T-helper 2 cell treated with Interferon-gamma antibody and Interleukin-4, amounts not matched to agents 5 μg/mL and 100 μg/mL, for 36 hours (primary cell): ENCODE results near the gene LIN7B.

ENCODE experiments used
- DNase-seq: peaks from one replicate; pipeline ENCODE4 v3.0.0; 2021; ENCODE audit warnings: low spot score
- H3K27ac Mint-ChIP-seq: one replicate; pipeline ENCODE4 v1.8.0; 2021; ENCODE audit warnings: mild to moderate bottlenecking, mixed read lengths
- H3K27me3 Mint-ChIP-seq: one replicate; pipeline ENCODE4 v1.8.0; 2021; ENCODE audit warnings: low read depth, mixed read lengths
- H3K36me3 Mint-ChIP-seq: one replicate; pipeline ENCODE4 v1.8.0; 2021; ENCODE audit warnings: low read depth, mixed read lengths
- H3K4me1 Mint-ChIP-seq: one replicate; pipeline ENCODE4 v1.8.0; 2021; ENCODE audit warnings: low read depth, mixed read lengths
- H3K4me3 Mint-ChIP-seq: one replicate; pipeline ENCODE4 v1.8.0; 2022; ENCODE audit warnings: mild to moderate bottlenecking, moderate library complexity, mixed read lengths
- H3K9me3 Mint-ChIP-seq: one replicate; pipeline ENCODE4 v1.8.0; 2021; ENCODE audit warnings: mixed read lengths

Gene LIN7B

DNA sequence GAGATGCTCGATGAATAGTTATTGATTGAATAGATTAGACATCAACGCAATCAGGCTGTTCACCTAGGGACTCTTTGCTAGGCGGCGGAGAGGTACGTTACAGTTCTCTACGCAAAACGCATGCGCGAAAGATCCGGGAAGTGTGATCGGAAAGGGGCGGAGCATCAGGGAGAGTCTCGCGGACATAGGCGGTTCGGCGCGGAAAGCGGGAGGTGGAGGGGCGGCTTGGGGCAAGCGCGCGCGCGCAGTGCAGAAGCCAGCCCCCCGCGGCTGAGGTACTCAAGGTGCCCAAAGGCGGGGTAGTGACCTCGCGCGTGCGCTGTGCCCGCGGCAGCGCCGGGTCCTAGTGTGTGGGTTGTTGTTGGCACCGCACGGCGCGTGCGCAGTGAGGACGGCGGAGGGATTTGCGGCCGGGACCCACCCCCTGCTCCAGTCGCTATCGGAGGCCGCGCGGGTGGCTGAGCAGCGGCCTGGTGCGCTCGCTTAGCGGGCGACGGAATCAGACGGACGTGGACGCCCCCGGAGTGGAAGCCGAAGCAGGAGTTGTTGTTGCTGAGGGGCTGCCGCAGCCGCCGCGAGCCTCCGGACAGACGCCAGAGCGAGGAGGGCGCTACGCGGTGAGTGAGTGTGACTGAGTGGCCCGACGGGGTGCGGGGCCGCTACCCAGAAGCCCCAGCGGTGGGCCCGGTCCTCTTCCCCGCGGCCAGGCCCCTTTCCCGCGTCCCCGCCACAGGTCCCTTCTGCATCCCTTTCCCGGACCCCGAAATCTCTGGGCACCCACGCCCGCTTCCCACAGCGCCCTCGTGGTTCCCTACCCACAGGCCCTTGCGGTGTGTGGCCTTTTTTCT is 28.9 kb upstream of the LIN7B start, which contains the start of gene SNRNP70:
TSS of gene SNRNP70 (plus strand) at position 432 of the 848 bp plus-strand sequence. CDS start 964 bp downstream, outside the sequence.
- peaks cover 25% of the 10 kb centered on the region for H3K36me3 Mint-ChIP-seq

DNA sequence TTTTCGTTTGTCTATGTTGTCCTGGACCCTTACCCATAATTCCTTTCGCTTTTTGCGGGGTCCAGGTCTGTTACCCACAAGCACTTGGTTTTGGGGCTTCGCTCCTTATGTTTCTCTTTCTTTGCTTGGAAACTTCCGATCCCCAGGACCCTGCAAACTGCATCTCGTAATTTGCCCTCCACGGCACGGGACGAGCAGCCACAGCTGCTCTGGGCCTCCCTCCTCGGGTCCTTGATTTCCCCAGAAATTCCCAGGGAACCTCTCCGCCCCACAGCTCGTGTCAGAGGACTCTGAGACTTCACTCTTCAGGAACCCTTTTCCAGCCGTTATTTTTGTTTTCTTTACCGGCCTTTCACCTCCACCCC is 28.3 kb upstream of the LIN7B start:
- Mint-ChIP-seq H3K36me3 (peaks cover 30% of the 10 kb centered on the region), H3K27ac (peak overlapping the region; percentile 88), H3K9me3 (no peaks in the 10 kb centered on the region), H3K4me3 (peak overlapping the region; percentile 97), H3K27me3 (peaks cover 2% of the 10 kb centered on the region), H3K4me1 (peaks cover 25% of the 10 kb centered on the region)
- DNase-seq = no peak

More for the DNA sequence above, 28.9 kb upstream of the LIN7B start, which contains the start of gene SNRNP70:
- Mint-ChIP-seq H3K4me1 (peaks cover 23% of the 10 kb centered on the region), H3K4me3 (peak within 1 kb of the TSS; percentile 97), H3K27ac (peak within 1 kb of the TSS; percentile 88), H3K9me3 (no peaks in the 10 kb centered on the region), H3K27me3 (peaks cover 2% of the 10 kb centered on the region)
- DNase-seq = peak; percentile 100

DNA sequence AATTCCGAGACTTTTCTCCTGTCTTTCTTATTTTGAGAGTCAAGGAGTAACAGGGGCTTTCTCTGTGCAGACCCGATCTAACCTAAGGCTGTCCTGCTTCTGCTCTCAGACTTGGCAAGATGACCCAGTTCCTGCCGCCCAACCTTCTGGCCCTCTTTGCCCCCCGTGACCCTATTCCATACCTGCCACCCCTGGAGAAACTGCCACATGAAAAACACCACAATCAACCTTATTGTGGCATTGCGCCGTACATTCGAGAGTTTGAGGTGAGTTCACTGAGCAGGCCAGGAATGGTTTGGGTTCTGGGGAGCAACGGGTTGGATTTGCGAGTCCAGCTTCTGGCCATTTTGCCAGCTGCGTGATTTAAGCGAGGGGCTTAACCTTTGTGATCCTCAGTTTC is 27.9 kb upstream of the LIN7B start:
- H3K9me3 Mint-ChIP-seq = no peaks in the 10 kb centered on the region
- peaks cover 2% of the 10 kb centered on the region for H3K27me3 Mint-ChIP-seq
- peaks cover 26% of the 10 kb centered on the region for H3K4me1 Mint-ChIP-seq
- peaks cover 32% of the 10 kb centered on the region for H3K36me3 Mint-ChIP-seq
- H3K4me3 Mint-ChIP-seq = peak overlapping the region; percentile 97
- H3K27ac Mint-ChIP-seq = peak overlapping the region; percentile 88
- DNase-seq = no peak

DNA sequence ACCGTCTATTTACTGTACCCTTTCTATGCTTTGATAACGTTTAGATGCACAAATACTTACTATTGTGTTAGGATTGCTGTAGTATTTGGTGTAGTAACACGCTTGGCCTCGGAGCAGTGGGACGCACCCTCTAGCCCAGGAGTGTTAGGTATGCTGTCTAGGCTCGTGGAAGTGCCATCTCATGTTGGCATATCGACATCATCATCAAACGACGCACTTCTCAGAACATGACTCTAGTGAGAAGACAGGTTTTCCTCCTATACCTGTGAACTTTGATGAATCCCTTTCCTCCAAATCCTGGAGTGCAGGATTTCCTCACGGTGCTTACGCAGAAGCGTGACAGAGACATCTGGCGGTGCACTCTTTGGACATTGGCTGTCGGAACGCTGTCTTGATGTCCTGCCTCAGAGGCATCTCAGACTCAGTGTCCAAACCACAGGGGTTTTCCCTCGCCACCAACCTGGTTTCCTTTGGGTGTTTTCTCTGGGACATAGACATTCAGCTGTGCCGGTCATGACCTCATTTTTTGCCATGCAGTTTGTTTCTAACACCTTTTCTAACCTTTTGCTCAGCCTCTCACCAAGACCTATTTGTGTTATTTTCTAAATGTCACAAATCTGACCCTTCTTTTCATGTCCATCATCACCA is 22.7 kb upstream of the LIN7B start:
- Mint-ChIP-seq H3K9me3 (no peaks in the 10 kb centered on the region), H3K27me3 (no peaks in the 10 kb centered on the region), H3K4me1 (peaks cover 19% of the 10 kb centered on the region), H3K27ac (no peak overlapping the region), H3K36me3 (peaks cover 52% of the 10 kb centered on the region), H3K4me3 (no peak overlapping the region)
- DNase-seq = no peak

DNA sequence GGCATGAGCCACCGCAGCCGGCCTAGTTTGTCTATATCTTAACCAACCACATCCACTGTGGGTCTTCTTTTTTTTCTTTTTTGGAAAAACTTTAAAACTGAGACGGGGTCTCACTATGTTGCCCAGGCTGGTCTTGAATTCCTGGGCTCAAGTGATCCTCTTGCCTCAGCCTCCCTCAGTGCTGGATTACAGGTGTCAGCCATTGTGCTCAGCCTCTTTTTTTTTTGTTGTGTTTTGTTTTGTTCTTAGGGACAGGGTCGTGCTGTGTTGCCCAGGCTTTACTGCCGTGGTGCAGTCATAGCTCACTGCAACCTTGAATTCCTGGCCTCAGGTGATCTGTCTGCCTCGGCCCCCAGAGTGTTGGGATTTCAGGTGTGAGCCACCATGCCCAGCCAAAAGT is 21.5 kb upstream of the LIN7B start:
- no peaks in the 10 kb centered on the region for H3K9me3 Mint-ChIP-seq
- H3K4me3 Mint-ChIP-seq = no peak overlapping the region
- peaks cover 53% of the 10 kb centered on the region for H3K36me3 Mint-ChIP-seq
- no peak overlapping the region for H3K27ac Mint-ChIP-seq
- H3K27me3 Mint-ChIP-seq = no peaks in the 10 kb centered on the region
- H3K4me1 Mint-ChIP-seq = peaks cover 14% of the 10 kb centered on the region
- DNase-seq = no peak

DNA sequence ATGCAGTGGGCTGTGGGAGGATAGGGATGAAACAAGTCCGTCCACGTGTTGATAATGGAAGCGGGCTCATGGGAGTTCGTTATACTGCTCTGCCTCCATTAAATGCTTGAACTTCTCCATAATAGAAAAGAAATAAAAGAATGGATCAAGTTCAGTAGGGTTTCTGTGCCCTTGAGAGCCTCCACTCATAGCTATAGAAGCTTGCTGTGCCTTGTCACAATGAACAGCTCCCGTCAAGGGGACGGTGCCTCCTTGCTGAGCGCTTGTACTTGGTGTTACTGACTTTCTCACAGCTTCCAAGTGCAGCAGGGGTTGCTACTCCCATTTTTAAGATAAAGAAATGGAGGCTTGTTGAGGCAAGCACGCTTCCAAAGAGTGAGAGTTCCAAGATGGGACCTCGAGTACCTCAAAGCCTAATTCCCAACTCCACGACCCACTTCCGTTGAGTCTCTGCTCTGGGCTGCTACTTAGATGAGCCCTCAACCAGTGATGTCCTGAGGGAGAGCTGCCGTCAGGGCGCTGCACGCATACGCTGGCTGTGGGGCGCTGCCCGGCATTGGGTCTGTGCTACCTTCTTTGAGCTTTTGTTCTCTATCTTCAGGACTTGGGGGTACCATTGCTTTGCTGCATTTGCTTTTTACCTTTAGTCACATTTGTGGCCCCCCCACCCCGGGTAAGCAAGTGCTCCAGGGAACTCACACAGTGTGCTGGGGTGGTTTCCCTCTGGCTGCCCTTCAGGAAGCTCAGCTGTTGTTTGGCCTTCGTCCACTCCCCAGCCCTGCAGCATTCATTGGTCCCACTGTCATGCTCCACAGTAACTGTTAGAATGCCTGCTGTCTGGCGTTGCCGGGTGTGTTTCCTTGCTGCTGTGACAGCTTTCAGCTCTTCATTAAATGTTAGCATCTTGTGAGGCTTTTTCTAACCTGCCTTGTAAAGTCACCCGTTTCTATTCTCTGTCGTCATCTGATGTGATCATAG is 19.4 kb upstream of the LIN7B start:
- H3K36me3 Mint-ChIP-seq = peaks cover 61% of the 10 kb centered on the region

DNA sequence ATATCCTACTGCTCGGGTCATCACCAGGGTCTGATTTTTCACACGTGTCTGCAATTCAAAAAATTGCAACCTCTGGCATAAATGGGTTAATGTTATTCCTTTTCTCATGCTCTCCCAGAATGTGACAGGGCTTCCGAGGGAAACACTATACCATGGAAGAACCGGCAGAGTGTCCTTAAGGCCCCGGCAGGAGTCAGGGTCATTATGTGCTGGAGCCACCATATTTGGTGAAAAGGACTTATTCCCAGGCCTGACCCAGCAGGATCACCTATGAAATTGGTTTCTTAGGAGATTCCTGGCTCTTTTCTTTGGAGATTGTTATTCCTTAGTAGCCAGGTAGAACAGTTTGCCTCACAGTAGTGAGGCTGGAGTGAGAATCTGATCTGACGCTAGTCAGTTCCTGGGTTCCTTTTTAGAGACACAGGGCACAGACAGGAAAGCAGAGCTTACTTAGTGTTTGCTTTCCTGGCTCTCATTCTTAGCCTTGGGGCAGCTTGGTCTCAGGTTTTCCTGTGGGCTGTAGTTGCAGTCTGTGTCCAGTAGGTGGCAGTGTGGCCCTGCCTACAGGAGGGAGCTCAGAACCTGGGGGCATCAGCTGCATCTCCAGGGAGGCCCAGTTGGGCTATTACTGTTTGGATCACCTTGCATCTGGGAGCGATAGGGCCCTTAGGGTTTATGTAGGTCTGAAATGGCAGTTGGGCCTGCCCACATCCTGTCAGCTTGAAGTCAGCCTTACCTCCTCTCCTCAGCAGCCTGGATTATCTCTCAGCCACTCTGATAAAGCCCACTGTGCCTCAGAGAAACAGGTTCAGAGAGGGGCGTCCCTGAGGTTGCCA is 16.5 kb upstream of the LIN7B start:
- peaks cover 6% of the 10 kb centered on the region for H3K4me1 Mint-ChIP-seq
- DNase-seq = peak; percentile 60
- peak overlapping the region; percentile 75 for H3K27ac Mint-ChIP-seq
- peaks cover 56% of the 10 kb centered on the region for H3K36me3 Mint-ChIP-seq
- H3K4me3 Mint-ChIP-seq = no peak overlapping the region
- H3K27me3 Mint-ChIP-seq = no peaks in the 10 kb centered on the region
- H3K9me3 Mint-ChIP-seq = no peaks in the 10 kb centered on the region

More for the DNA sequence above, 19.4 kb upstream of the LIN7B start:
- no peaks in the 10 kb centered on the region for H3K9me3 Mint-ChIP-seq
- H3K4me1 Mint-ChIP-seq = peaks cover 12% of the 10 kb centered on the region
- H3K27me3 Mint-ChIP-seq = no peaks in the 10 kb centered on the region
- no peak overlapping the region for H3K27ac Mint-ChIP-seq
- H3K4me3 Mint-ChIP-seq = no peak overlapping the region
- DNase-seq = no peak

DNA sequence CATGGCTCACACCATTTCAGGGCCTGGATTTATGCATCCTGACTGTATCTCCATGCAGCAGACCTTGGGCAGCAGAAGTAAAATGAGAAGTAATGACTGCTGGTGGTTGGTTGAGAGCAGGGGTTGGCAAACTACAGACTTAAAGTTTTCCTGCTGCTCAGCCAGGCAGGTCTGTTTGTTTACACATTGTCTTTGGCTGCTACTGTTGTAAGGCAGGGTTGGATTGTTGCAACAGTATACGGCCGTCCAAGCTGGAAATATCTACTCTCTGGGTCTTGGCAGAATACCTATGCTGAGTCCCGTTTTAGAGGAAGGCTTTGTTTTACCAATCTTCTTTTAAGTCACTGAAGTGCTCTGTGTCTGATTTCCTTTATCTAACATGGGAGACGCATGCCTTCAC is 15.4 kb upstream of the LIN7B start:
- no peak for DNase-seq
- Mint-ChIP-seq H3K4me1 (peaks cover 6% of the 10 kb centered on the region), H3K4me3 (no peak overlapping the region), H3K9me3 (no peaks in the 10 kb centered on the region), H3K27me3 (no peaks in the 10 kb centered on the region), H3K27ac (peak overlapping the region; percentile 75), H3K36me3 (peaks cover 52% of the 10 kb centered on the region)

DNA sequence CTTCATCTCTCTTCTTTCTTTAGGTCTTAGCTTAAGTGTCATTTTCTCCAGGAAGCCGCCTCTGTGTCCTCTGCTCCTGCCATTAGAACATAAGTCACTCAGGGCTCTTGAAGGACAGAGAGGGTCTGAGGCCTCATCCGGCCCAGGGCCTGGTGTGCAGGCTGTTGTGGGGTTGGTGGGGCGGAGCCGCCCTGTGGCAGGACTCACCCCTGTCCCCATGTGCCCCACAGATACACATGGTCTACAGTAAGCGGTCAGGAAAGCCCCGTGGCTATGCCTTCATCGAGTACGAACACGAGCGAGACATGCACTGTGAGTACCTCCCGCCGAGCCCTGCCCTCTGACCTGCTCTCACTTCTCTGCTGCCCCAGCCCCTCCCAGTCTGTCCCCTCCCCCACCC is 13.0 kb upstream of the LIN7B start:
- H3K4me3 Mint-ChIP-seq = no peak overlapping the region
- no peak overlapping the region for H3K27ac Mint-ChIP-seq
- H3K27me3 Mint-ChIP-seq = no peaks in the 10 kb centered on the region
- no peak for DNase-seq
- H3K4me1 Mint-ChIP-seq = peaks cover 6% of the 10 kb centered on the region
- H3K9me3 Mint-ChIP-seq = no peaks in the 10 kb centered on the region
- H3K36me3 Mint-ChIP-seq = peaks cover 54% of the 10 kb centered on the region

- Mint-ChIP-seq H3K27ac (no peak overlapping the region), H3K4me1 (peaks cover 8% of the 10 kb centered on the region), H3K27me3 (no peaks in the 10 kb centered on the region), H3K9me3 (no peaks in the 10 kb centered on the region), H3K4me3 (no peak overlapping the region), H3K36me3 (peaks cover 55% of the 10 kb centered on the region)
- DNase-seq = no peak
Observed at GRCh38 chr19:49102303-49102702, 11.9 kb upstream of the LIN7B start.

DNA sequence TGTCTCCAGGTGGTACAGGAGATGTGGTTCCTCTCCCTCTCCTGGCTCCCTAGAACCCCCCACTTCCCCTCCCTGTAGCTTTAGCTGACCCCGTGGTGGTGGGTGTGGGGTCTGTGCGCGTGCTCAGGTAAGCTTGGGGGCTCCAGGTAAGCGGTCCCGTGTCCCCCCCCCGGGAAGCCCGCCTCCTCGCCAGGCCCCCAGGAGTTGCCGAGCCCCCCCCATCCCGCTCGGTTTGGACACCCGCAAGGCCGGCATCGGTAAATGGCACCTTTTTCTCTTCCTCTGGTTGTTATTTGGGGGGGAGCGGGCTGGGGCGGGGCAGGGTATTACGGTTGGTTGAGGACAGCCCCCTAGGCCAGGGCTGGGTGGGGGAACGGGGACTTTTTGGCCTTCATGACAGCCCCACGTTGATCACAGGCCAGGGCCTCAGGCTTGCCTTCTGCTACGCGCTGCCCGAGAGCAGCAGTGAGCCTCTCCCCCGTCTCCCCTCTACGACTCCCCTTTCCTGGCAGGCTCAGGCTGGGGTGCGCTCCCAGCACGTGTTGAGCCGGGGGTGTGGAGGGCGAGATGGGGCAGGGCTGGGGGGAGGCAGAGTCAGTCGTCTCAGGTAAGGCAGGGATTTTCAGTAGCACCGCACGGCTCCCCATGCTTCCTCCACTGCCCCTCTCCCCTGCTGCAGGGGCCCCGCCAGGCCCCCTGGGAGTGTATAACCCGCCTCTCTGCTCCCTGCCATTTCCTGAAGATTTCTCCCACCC is 10.7 kb upstream of the LIN7B start:
- no peak for DNase-seq
- no peak overlapping the region for H3K4me3 Mint-ChIP-seq
- no peaks in the 10 kb centered on the region for H3K27me3 Mint-ChIP-seq
- H3K9me3 Mint-ChIP-seq = no peaks in the 10 kb centered on the region
- no peak overlapping the region for H3K27ac Mint-ChIP-seq
- H3K4me1 Mint-ChIP-seq = peaks cover 2% of the 10 kb centered on the region
- peaks cover 55% of the 10 kb centered on the region for H3K36me3 Mint-ChIP-seq

DNA sequence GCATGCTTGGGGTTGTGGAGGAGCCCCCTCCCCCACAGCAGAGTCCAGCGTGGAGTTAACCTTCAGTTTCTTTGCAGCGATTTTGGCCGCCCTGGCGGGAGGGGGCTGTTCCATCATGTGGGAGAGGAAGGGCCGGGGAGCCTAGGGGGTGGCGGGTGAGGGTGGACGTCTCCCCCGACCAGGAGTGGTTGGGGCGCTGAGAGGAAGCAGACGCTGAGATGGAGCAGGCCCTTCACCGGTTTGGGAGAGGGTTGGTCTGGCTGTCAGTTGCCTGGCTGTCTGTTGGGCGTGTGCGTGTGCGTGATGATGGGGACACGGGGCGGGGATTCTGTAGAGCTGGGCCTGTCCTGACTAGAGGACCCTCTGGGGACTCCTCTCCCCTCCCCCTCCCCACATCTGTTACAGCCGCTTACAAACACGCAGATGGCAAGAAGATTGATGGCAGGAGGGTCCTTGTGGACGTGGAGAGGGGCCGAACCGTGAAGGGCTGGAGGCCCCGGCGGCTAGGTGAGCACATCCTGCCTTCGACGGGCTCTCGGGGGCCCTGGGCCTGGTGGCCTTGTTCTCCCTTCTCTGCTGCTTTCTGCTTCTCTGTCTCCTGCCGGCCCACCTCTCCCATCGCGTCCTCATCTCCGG is 9.8 kb upstream of the LIN7B start:
- H3K27me3 Mint-ChIP-seq = no peaks in the 10 kb centered on the region
- H3K9me3 Mint-ChIP-seq = no peaks in the 10 kb centered on the region
- peaks cover 54% of the 10 kb centered on the region for H3K36me3 Mint-ChIP-seq
- no peak overlapping the region for H3K27ac Mint-ChIP-seq
- no peak overlapping the region for H3K4me3 Mint-ChIP-seq
- DNase-seq = no peak
- peaks cover 2% of the 10 kb centered on the region for H3K4me1 Mint-ChIP-seq
